Astrocyte of the cerebellum (primary cell): Measurements from ENCODE around the gene HEG1.

Experiments used
- DNase-seq: peaks from one replicate; pipeline ENCODE4 v3.0.0-alpha.2; 2011; ENCODE audit warnings: low read depth
- H3K4me3 ChIP-seq: 2 replicates; pipeline ENCODE4 v1.5.1; 2011; ENCODE audit warnings: mild to moderate bottlenecking, low read depth, low read length, moderate library complexity
- CTCF ChIP-seq: IDR thresholded peaks from 2 replicates; pipeline ENCODE4 v1.5.1; 2012; ENCODE audit warnings: low read length, low read depth, moderate library complexity, mild to moderate bottlenecking; ENCODE audit errors: missing control alignments
- in situ Hi-C: cut with HindIII; loops from 2 replicates; pipeline ENCODE4 v1.10.0; 2017; ENCODE audit warnings: low sequenced_read_pairs

HEG1 gene

GRCh38 chr3:125062904-125063618 is 7.3 kb upstream of the HEG1 start:
- TF ChIP-seq CTCF = no peak
- DNase-seq = peak; percentile 96
- in situ Hi-C loops = no loop called here
- no peak overlapping the region for H3K4me3 ChIP-seq

- H3K4me3 ChIP-seq = no peak overlapping the region
- DNase-seq = no peak
- in situ Hi-C loops = no loop called here
- no peak for TF ChIP-seq CTCF
Observed at GRCh38 chr3:125061646-125062045, 5.8 kb upstream of the HEG1 start.

GRCh38 chr3:125061170-125061569 is 5.4 kb upstream of the HEG1 start:
- H3K4me3 ChIP-seq = no peak overlapping the region
- DNase-seq = no peak
- TF ChIP-seq CTCF = no peak
- in situ Hi-C loops = no loop called here

- peak; percentile 27 for TF ChIP-seq CTCF
- H3K4me3 ChIP-seq = no peak overlapping the region
- no peak for DNase-seq
- in situ Hi-C loops = no loop called here
Observed at GRCh38 chr3:125059488-125060245, 3.9 kb upstream of the HEG1 start.

GRCh38 chr3:125058959-125059358 is 3.2 kb upstream of the HEG1 start:
- no peak for DNase-seq
- TF ChIP-seq CTCF = no peak
- in situ Hi-C loops = no loop called here
- H3K4me3 ChIP-seq = no peak overlapping the region

- no peak overlapping the region for H3K4me3 ChIP-seq
- no peak for DNase-seq
- in situ Hi-C loops = no loop called here
- TF ChIP-seq CTCF = no peak
Observed at GRCh38 chr3:125058529-125058928, 2.7 kb upstream of the HEG1 start.
